NCI-H2107 (cell line): ENCODE data around the gene ST6GALNAC5.
"Not testable (repeated sequence)": the region's sequence is repeated elsewhere in the genome, so short reads cannot be mapped to it uniquely, and the experiment has no call there.

Source experiments
- DNase-seq: peaks from one replicate; lab custom pipeline; 2025; lab: John Stamatoyannopoulos, UW

ST6GALNAC5 gene

GRCh38 chr1:76868154-76868882, 1.0 kb downstream of the ST6GALNAC5 start:
- no peak for DNase-seq

- DNase-seq = no peak
Measured at GRCh38 chr1:76868916-76869315, 1.6 kb downstream of the ST6GALNAC5 start.

GRCh38 chr1:76870037-76870436, 2.8 kb downstream of the ST6GALNAC5 start:
- DNase-seq = no peak

GRCh38 chr1:76871355-76871974, 4.2 kb downstream of the ST6GALNAC5 start:
- no peak for DNase-seq

GRCh38 chr1:76872944-76873343, 5.7 kb downstream of the ST6GALNAC5 start:
- DNase-seq = no peak

- no peak for DNase-seq
Measured at GRCh38 chr1:76876655-76877395, 9.5 kb downstream of the ST6GALNAC5 start.

- not testable (repeated sequence) for DNase-seq
Measured at GRCh38 chr1:76879014-76879413, 11.7 kb downstream of the ST6GALNAC5 start.

- no peak for DNase-seq
Measured at GRCh38 chr1:76881762-76882161, 14.5 kb downstream of the ST6GALNAC5 start.

GRCh38 chr1:76891931-76892622, 24.8 kb downstream of the ST6GALNAC5 start:
- no peak for DNase-seq

GRCh38 chr1:76892675-76893074, 25.4 kb downstream of the ST6GALNAC5 start:
- DNase-seq = no peak

- DNase-seq = peak; percentile 2
Measured at GRCh38 chr1:76901158-76901767, 34.0 kb downstream of the ST6GALNAC5 start.

GRCh38 chr1:76905876-76906595, 38.8 kb downstream of the ST6GALNAC5 start:
- DNase-seq = no peak

GRCh38 chr1:76909311-76909710, 42.0 kb downstream of the ST6GALNAC5 start:
- DNase-seq = no peak

- DNase-seq = no peak
Measured at GRCh38 chr1:76919085-76919484, 51.8 kb downstream of the ST6GALNAC5 start.

- no peak for DNase-seq
Measured at GRCh38 chr1:76921590-76921989, 54.3 kb downstream of the ST6GALNAC5 start.

- DNase-seq = no peak
Measured at GRCh38 chr1:76925825-76926224, 58.5 kb downstream of the ST6GALNAC5 start.

GRCh38 chr1:76928522-76928921, 61.2 kb downstream of the ST6GALNAC5 start:
- DNase-seq = no peak

GRCh38 chr1:76929136-76929535, 61.9 kb downstream of the ST6GALNAC5 start:
- DNase-seq = no peak

GRCh38 chr1:76933847-76934815, 66.9 kb downstream of the ST6GALNAC5 start:
- DNase-seq = no peak

- DNase-seq = no peak
Measured at GRCh38 chr1:76938304-76938703, 71.0 kb downstream of the ST6GALNAC5 start.
